HEK293 (cell line): ENCODE measurements around the gene NSL1.

Experiments used
- FEZF1 ChIP-seq: fragments of 450-650 bp; formaldehyde crosslinking; IDR thresholded peaks from 2 replicates; pipeline ENCODE4 v1.5.1; 2016; ENCODE audit warnings: missing biosample characterization, missing genetic modification characterization
- GFI1B ChIP-seq: fragments of 450-650 bp; formaldehyde crosslinking; IDR thresholded peaks from 2 replicates; pipeline ENCODE4 v1.5.1; 2016; ENCODE audit warnings: missing biosample characterization, missing genetic modification characterization
- GLI2 ChIP-seq: fragments of 450-650 bp; formaldehyde crosslinking; IDR thresholded peaks from 2 replicates; pipeline ENCODE4; 2017; ENCODE audit warnings: missing biosample characterization, missing genetic modification characterization, low read depth, borderline replicate concordance
- GLIS1 ChIP-seq: fragments of 450-650 bp; formaldehyde crosslinking; IDR thresholded peaks from 2 replicates; pipeline ENCODE4 v1.5.1; 2016; ENCODE audit warnings: missing biosample characterization, missing genetic modification characterization
- GLIS2 ChIP-seq: fragments of 450-650 bp; formaldehyde crosslinking; IDR thresholded peaks from 2 replicates; pipeline ENCODE4 v1.5.1; 2016; ENCODE audit warnings: missing biosample characterization, missing genetic modification characterization
- KLF9 ChIP-seq: fragments of 450-650 bp; formaldehyde crosslinking; IDR thresholded peaks from 2 replicates; pipeline ENCODE4 v1.5.1; 2016; ENCODE audit warnings: missing biosample characterization, missing genetic modification characterization, low read depth
- MZF1 ChIP-seq: fragments of 450-650 bp; formaldehyde crosslinking; IDR thresholded peaks from 2 replicates; pipeline ENCODE4 v1.5.1; 2017; ENCODE audit warnings: missing biosample characterization, missing genetic modification characterization, borderline replicate concordance
- RBAK ChIP-seq: fragments of 450-650 bp; formaldehyde crosslinking; IDR thresholded peaks from 2 replicates; pipeline ENCODE4 v1.5.1; 2016; ENCODE audit warnings: missing biosample characterization, missing genetic modification characterization
- SP7 ChIP-seq: fragments of 450-650 bp; formaldehyde crosslinking; IDR thresholded peaks from 2 replicates; pipeline ENCODE4 v1.5.1; 2016; ENCODE audit warnings: missing biosample characterization, missing genetic modification characterization
- ZBTB48 ChIP-seq: fragments of 450-650 bp; formaldehyde crosslinking; IDR thresholded peaks from 2 replicates; pipeline ENCODE4 v1.5.1; 2016; ENCODE audit warnings: missing biosample characterization, missing genetic modification characterization
- ZBTB8A ChIP-seq: fragments of 450-650 bp; formaldehyde crosslinking; IDR thresholded peaks from 2 replicates; pipeline ENCODE4 v1.5.1; 2016; ENCODE audit warnings: missing biosample characterization, missing genetic modification characterization
- ZFP3 ChIP-seq: fragments of 450-650 bp; formaldehyde crosslinking; IDR thresholded peaks from 2 replicates; pipeline ENCODE4 v1.5.1; 2016; ENCODE audit warnings: low read depth, missing biosample characterization, missing genetic modification characterization
- ZIC2 ChIP-seq: fragments of 450-650 bp; formaldehyde crosslinking; IDR thresholded peaks from 2 replicates; pipeline ENCODE4 v1.5.1; 2016; ENCODE audit warnings: missing biosample characterization, missing genetic modification characterization
- ZNF140 ChIP-seq: fragments of 450-650 bp; formaldehyde crosslinking; IDR thresholded peaks from 2 replicates; pipeline ENCODE4 v1.5.1; 2016; ENCODE audit warnings: missing biosample characterization, missing genetic modification characterization
- ZNF155 ChIP-seq: fragments of 450-650 bp; formaldehyde crosslinking; IDR thresholded peaks from 2 replicates; pipeline ENCODE4 v1.5.1; 2016; ENCODE audit warnings: missing biosample characterization, missing genetic modification characterization
- ZNF214 ChIP-seq: fragments of 450-650 bp; formaldehyde crosslinking; IDR thresholded peaks from 2 replicates; pipeline ENCODE4 v1.5.1; 2017; ENCODE audit warnings: missing biosample characterization, mild to moderate bottlenecking, missing genetic modification characterization, borderline replicate concordance
- ZNF248 ChIP-seq: fragments of 450-650 bp; formaldehyde crosslinking; IDR thresholded peaks from 2 replicates; pipeline ENCODE4 v1.5.1; 2017; ENCODE audit warnings: missing biosample characterization, missing genetic modification characterization
- ZNF341 ChIP-seq: fragments of 450-650 bp; formaldehyde crosslinking; IDR thresholded peaks from 2 replicates; pipeline ENCODE4; 2016; ENCODE audit warnings: low read depth, missing biosample characterization, missing genetic modification characterization
- ZNF366 ChIP-seq: fragments of 450-650 bp; formaldehyde crosslinking; conservative IDR thresholded peaks from 2 replicates; pipeline ENCODE4 v1.5.1; 2016; ENCODE audit warnings: missing biosample characterization, missing genetic modification characterization
- ZNF426 ChIP-seq: fragments of 450-650 bp; formaldehyde crosslinking; IDR thresholded peaks from 2 replicates; pipeline ENCODE4 v1.5.1; 2017; ENCODE audit warnings: missing biosample characterization, missing genetic modification characterization, mild to moderate bottlenecking, inconsistent platforms, moderate library complexity
- ZNF521 ChIP-seq: fragments of 450-650 bp; formaldehyde crosslinking; IDR thresholded peaks from 2 replicates; pipeline ENCODE4 v1.5.1; 2017; ENCODE audit warnings: missing biosample characterization, mild to moderate bottlenecking, missing genetic modification characterization
- ZNF629 ChIP-seq: fragments of 450-650 bp; formaldehyde crosslinking; IDR thresholded peaks from 2 replicates; pipeline ENCODE4 v1.5.1; 2017; ENCODE audit warnings: missing biosample characterization, missing genetic modification characterization
- ZNF654 ChIP-seq: fragments of 450-650 bp; formaldehyde crosslinking; IDR thresholded peaks from 2 replicates; pipeline ENCODE4 v1.5.1; 2016; ENCODE audit warnings: low read depth, missing biosample characterization, missing genetic modification characterization
- ZNF670 ChIP-seq: fragments of 450-650 bp; formaldehyde crosslinking; IDR thresholded peaks from 2 replicates; pipeline ENCODE4 v1.5.1; 2016; ENCODE audit warnings: missing biosample characterization, missing genetic modification characterization, low read depth
- ZNF747 ChIP-seq: fragments of 450-650 bp; formaldehyde crosslinking; IDR thresholded peaks from 2 replicates; pipeline ENCODE4 v1.5.1; 2016; ENCODE audit warnings: missing biosample characterization, missing genetic modification characterization
- ZNF776 ChIP-seq: fragments of 450-650 bp; formaldehyde crosslinking; IDR thresholded peaks from 2 replicates; pipeline ENCODE4 v1.5.0; 2017; ENCODE audit warnings: missing biosample characterization, missing genetic modification characterization, borderline replicate concordance
- ZSCAN18 ChIP-seq: fragments of 450-650 bp; formaldehyde crosslinking; IDR thresholded peaks from 2 replicates; pipeline ENCODE4 v1.5.1; 2016; ENCODE audit warnings: missing biosample characterization, missing genetic modification characterization
- ZSCAN30 ChIP-seq: fragments of 450-650 bp; IDR thresholded peaks from 2 replicates; pipeline ENCODE4 v1.5.1; 2018; ENCODE audit warnings: missing biosample characterization, mild to moderate bottlenecking, missing genetic modification characterization, moderate library complexity
- TF ChIP-seq, protein P1 (sequence below): fragments of 450-650 bp; formaldehyde crosslinking; IDR thresholded peaks from 2 replicates; pipeline ENCODE4 v1.5.1; 2016; ENCODE audit warnings: missing biosample characterization, missing genetic modification characterization
- TF ChIP-seq, protein P2 (sequence below): fragments of 450-650 bp; formaldehyde crosslinking; IDR thresholded peaks from 2 replicates; pipeline ENCODE4 v1.5.1; 2016; ENCODE audit warnings: missing biosample characterization, missing genetic modification characterization
- TF ChIP-seq, protein P3 (sequence below): fragments of 450-650 bp; formaldehyde crosslinking; IDR thresholded peaks from 2 replicates; pipeline ENCODE4 v1.5.1; 2016; ENCODE audit warnings: missing biosample characterization, missing genetic modification characterization
- TF ChIP-seq, protein P4 (sequence below): IDR thresholded peaks from 2 replicates; pipeline ENCODE4 v1.6.1; 2011; ENCODE audit warnings: mild to moderate bottlenecking, low read depth, low read length, borderline replicate concordance
- TF ChIP-seq, protein P5 (sequence below): fragments of 450-650 bp; formaldehyde crosslinking; IDR thresholded peaks from 2 replicates; pipeline ENCODE4 v1.5.1; 2016; ENCODE audit warnings: missing biosample characterization, missing genetic modification characterization

Gene NSL1

DNA sequence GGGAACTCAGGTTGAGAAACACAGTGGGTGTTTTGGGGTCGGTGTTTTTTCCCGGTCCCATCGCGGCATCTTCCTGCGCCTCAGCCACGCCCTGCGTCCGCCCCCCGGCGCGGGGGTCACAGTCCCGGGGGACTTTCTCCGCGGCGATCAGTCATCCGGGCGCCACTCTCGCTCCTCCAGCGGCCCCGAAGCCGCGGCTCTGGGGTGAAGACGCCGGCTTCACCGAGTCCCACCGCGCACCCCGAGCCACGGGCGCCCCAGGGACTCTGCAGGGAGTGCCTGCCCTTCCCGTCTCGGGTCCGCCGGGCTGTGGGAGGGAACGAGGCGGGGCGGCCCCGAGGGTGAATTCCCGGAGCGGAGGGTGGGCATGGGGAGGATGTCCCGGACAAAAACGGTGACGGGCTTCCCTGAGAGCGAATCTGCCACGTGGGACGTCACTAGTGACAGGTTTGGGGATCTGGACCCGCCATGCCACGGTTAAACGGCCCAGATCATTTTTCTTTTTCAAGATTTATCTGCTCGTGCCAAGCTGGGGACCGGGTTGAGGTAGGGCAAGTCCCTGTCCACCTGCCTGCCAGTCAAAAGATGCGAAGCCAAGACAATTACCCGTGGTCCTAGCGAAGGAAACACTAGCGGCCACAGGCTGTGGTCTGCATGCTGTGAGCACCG lies 91.2 kb downstream of the NSL1 start (continued):
- TF ChIP-seq, protein P1, sequence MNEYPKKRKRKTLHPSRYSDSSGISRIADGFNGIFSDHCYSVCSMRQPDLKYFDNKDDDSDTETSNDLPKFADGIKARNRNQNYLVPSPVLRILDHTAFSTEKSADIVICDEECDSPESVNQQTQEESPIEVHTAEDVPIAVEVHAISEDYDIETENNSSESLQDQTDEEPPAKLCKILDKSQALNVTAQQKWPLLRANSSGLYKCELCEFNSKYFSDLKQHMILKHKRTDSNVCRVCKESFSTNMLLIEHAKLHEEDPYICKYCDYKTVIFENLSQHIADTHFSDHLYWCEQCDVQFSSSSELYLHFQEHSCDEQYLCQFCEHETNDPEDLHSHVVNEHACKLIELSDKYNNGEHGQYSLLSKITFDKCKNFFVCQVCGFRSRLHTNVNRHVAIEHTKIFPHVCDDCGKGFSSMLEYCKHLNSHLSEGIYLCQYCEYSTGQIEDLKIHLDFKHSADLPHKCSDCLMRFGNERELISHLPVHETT (tag by site-specific recombination): no peak
- no peak for TF ChIP-seq KLF9 (tag by site-specific recombination)
- TF ChIP-seq ZNF747 (tag by site-specific recombination): no peak
- TF ChIP-seq ZNF366 (tag by site-specific recombination): no peak
- no peak for TF ChIP-seq ZNF214 (tag by site-specific recombination)
- TF ChIP-seq ZNF155 (tag by site-specific recombination): no peak
- TF ChIP-seq ZNF629 (tag by site-specific recombination): no peak; the same call in 1 of the 2 replicates
- no peak for TF ChIP-seq ZSCAN18 (tag by site-specific recombination)
- peak; percentile 79 for TF ChIP-seq GLIS1 (tag by site-specific recombination)
- peak; percentile 97 for TF ChIP-seq GLIS2 (tag by site-specific recombination)
- TF ChIP-seq, protein P2, sequence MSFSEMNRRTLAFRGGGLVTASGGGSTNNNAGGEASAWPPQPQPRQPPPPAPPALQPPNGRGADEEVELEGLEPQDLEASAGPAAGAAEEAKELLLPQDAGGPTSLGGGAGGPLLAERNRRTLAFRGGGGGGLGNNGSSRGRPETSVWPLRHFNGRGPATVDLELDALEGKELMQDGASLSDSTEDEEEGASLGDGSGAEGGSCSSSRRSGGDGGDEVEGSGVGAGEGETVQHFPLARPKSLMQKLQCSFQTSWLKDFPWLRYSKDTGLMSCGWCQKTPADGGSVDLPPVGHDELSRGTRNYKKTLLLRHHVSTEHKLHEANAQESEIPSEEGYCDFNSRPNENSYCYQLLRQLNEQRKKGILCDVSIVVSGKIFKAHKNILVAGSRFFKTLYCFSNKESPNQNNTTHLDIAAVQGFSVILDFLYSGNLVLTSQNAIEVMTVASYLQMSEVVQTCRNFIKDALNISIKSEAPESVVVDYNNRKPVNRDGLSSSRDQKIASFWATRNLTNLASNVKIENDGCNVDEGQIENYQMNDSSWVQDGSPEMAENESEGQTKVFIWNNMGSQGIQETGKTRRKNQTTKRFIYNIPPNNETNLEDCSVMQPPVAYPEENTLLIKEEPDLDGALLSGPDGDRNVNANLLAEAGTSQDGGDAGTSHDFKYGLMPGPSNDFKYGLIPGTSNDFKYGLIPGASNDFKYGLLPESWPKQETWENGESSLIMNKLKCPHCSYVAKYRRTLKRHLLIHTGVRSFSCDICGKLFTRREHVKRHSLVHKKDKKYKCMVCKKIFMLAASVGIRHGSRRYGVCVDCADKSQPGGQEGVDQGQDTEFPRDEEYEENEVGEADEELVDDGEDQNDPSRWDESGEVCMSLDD (tag by site-specific recombination): peak; percentile 92
- no peak for TF ChIP-seq RBAK (tag by site-specific recombination)
- no peak for TF ChIP-seq ZNF140 (tag by site-specific recombination)
- TF ChIP-seq ZFP3 (tag by site-specific recombination): no peak
- TF ChIP-seq GFI1B (tag by site-specific recombination): no peak
- no peak for TF ChIP-seq FEZF1 (tag by site-specific recombination)
- TF ChIP-seq, protein P3, sequence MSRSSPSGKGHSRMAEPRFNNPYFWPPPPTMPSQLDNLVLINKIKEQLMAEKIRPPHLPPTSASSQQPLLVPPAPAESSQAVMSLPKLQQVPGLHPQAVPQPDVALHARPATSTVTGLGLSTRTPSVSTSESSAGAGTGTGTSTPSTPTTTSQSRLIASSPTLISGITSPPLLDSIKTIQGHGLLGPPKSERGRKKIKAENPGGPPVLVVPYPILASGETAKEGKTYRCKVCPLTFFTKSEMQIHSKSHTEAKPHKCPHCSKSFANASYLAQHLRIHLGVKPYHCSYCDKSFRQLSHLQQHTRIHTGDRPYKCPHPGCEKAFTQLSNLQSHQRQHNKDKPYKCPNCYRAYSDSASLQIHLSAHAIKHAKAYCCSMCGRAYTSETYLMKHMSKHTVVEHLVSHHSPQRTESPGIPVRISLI: no peak
- TF ChIP-seq, protein P4, sequence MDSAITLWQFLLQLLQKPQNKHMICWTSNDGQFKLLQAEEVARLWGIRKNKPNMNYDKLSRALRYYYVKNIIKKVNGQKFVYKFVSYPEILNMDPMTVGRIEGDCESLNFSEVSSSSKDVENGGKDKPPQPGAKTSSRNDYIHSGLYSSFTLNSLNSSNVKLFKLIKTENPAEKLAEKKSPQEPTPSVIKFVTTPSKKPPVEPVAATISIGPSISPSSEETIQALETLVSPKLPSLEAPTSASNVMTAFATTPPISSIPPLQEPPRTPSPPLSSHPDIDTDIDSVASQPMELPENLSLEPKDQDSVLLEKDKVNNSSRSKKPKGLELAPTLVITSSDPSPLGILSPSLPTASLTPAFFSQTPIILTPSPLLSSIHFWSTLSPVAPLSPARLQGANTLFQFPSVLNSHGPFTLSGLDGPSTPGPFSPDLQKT: no peak
- no peak for TF ChIP-seq ZSCAN30 (tag by site-specific recombination)
- TF ChIP-seq ZNF670 (tag by site-specific recombination): no peak
- no peak for TF ChIP-seq ZNF776 (tag by site-specific recombination)
- TF ChIP-seq MZF1: no peak
- TF ChIP-seq ZBTB8A (tag by site-specific recombination): peak; percentile 78
- no peak for TF ChIP-seq GLI2 (tag by site-specific recombination)
- TF ChIP-seq ZBTB48: 0 out of 2 replicates have a peak, but pooled peaks have one; percentile 50
- TF ChIP-seq ZNF654: no peak
- TF ChIP-seq ZNF426 (tag by site-specific recombination): no peak
- TF ChIP-seq ZIC2: peak; percentile 84
- no peak for TF ChIP-seq ZNF521 (tag by site-specific recombination)
- peak; percentile 77 for TF ChIP-seq SP7
- TF ChIP-seq, protein P5, sequence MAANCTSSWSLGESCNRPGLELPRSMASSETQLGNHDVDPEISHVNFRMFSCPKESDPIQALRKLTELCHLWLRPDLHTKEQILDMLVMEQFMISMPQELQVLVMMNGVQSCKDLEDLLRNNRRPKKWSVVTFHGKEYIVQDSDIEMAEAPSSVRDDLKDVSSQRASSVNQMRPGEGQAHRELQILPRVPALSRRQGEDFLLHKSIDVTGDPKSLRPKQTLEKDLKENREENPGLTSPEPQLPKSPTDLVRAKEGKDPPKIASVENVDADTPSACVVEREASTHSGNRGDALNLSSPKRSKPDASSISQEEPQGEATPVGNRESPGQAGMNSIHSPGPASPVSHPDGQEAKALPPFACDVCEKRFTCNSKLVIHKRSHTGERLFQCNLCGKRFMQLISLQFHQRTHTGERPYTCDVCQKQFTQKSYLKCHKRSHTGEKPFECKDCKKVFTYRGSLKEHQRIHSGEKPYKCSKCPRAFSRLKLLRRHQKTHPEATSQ (tag by site-specific recombination): no peak
- TF ChIP-seq ZNF248 (tag by site-specific recombination): no peak
- TF ChIP-seq ZNF341 (tag by site-specific recombination): peak; percentile 60
